HK-2 (cell line): ENCODE data around the gene PDE4A.
"Not testable (repeated sequence)": the region's sequence is repeated elsewhere in the genome, so short reads cannot be mapped to it uniquely, and the experiment has no call there.

ENCODE experiments used
- DNase-seq: peaks from one replicate; pipeline ENCODE4 v3.0.0-alpha.2; 2018; ENCODE audit not compliant: unreplicated experiment

The PDE4A gene

DNA sequence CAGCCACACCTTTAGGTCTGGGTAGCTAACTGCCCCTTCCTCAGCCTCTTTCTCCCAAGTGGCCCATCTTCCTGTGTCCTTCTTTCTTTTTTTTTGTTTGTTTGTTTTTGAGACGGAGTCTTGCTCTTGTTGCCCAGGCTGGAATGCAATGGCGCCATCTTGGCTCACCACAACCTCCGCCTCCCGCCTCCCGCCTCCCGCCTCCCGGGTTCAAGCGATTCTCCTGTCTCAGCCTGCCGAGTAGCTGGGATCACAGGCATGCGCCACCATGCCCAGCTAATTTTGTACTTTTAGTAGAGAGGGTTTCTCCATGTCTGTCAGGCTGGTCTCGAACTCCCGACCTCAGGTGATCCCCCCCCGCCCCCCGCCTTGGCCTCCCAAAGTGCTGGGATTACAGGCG is 41.7 kb downstream of the PDE4A start:
- not testable (repeated sequence) for DNase-seq

DNA sequence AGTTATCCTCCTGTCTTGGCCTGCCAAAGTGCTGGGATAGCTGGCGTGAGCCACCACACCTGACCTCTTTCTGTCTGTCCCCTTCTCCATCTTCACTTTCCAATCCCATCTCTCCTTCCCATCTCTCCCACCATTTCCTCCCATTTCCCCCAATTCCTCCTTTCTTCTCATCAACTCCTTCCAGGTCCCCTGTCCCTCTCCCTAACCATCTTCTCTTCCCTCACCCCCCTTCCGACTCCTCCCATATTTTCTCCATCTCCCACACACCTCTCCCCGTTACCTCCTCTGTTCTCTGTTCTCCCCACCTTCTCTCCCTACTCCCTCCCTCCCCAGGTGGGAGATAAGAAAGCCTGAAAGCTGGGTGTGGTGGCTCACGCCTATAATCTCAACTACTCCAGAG is 42.2 kb downstream of the PDE4A start:
- DNase-seq: no peak

DNA sequence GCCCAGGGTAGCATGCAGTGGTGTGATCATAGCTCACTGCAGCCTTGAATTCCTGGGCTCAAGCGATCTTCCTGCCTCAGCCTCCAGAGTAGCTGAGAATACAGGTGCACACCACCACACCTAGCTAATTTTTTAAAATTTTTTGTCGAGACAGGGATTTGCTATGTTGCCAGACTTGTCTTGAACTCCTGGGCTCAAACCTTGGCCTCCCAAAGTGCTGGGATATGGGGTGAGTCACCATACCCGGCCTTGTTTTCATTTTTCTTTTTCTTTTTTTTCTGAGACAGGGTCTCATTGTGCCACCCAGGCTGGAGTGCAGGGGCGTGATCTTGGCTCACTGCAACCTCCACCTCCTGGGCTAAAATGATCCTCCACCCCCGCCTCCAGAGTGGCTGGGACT is 44.1 kb downstream of the PDE4A start:
- DNase-seq: no peak

DNA sequence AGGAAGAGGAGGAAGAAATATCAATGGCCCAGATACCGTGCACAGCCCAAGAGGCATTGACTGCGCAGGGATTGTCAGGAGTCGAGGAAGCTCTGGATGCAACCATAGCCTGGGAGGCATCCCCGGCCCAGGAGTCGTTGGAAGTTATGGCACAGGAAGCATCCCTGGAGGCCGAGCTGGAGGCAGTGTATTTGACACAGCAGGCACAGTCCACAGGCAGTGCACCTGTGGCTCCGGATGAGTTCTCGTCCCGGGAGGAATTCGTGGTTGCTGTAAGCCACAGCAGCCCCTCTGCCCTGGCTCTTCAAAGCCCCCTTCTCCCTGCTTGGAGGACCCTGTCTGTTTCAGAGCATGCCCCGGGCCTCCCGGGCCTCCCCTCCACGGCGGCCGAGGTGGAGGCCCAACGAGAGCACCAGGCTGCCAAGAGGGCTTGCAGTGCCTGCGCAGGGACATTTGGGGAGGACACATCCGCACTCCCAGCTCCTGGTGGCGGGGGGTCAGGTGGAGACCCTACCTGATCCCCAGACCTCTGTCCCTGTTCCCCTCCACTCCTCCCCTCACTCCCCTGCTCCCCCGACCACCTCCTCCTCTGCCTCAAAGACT is 46.9 kb downstream of the PDE4A start:
- DNase-seq: no peak

DNA sequence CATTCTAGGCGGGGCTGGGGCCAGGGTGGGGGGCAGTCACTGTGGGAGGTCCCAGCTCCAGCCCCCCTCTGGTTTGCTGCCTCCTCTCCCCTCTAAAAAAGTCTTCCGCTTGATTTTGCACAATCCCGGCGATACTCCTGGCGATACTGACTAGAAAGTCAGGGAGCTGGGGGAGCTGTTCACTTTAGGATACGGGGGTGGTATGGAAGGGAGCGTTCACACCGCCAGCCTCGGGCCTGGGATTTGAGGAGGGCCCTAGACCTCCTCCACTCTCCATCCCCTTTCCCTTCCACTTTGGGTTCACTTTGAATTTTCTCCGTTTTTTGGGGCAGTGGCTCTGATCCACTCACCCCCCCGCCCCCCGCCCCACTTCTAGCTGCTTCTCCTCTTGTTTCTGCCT is 47.8 kb downstream of the PDE4A start:
- no peak for DNase-seq

DNA sequence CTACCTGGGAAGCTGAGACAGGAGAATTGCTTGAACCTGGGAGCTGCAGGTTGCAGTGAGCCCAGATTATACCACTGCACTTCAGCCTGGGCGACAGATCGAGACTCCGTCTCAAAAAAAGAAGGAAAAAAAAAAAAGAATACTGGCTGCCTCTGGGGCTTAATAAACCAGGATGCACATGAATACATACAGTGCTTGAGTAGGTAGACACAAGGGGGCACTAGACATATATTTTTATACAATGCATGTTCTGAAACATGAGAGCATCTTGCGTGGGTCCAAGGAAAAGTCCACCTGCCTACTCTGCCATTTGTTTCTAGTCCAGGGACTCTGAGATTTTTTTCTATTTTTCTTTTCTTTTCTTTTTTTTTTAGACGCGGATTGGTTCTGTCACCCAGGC is 51.6 kb downstream of the PDE4A start:
- DNase-seq: no peak

DNA sequence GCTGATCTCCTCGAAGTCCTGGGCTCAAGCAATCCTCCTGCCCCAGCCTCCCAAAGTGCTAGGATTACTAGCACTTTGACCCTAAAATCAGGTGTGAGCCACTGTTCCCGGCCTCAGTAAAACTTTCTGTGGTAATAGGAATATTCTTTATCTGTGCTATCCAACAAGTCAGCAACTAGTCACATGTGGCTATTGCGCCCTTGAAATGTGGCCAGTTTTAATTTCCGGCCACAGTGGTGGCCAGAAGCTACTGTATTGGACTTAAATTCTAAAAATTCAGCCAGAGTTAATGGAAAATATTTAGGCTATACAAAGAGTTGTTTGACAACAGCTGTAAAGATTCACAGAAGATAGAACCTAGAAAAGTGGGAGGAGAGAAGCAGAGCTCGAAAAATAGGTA is 52.9 kb downstream of the PDE4A start:
- DNase-seq: no peak

DNA sequence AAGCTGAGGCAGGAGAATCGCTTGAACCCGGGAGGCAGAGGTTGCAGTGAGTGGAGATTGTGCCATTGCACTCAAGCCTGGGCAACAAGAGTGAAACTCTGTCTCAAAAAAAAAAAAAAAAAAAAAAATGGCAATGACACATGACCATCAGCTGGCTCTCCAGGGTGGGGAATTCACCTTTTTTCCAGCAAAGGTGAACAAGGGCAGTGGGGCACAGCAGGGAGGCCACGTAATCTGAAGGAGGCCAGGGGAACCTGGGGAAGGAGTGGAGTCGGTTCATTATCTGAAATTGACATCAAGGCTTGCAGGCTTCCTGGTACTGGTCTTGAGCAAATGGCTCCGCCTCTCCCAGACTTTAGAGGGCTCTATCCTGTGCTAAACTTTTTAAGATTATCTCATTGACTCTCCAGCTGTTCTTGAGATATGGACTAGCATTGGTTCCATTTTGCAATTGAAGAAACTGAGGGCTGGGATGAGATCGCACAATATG is 54.7 kb downstream of the PDE4A start:
- no peak for DNase-seq

DNA sequence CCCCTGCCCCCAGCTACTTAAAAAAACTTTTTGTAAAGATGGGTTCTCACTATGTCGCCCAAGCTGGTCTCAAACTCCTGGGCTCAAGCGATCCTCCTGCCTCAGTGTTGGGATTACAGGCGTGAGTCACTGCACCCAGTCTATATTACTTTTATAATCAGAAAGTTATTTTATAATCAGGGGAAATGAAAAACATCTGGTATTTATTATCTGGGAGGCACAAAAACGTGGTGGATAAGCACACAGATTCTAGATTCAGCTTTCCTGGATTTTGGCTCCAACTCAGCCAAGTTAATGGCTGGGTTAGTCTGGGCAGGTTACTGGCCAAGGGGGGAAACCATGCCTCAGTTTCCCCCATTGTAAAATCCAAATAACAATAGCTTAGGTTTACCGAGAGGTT is 58.1 kb downstream of the PDE4A start:
- no peak for DNase-seq

DNA sequence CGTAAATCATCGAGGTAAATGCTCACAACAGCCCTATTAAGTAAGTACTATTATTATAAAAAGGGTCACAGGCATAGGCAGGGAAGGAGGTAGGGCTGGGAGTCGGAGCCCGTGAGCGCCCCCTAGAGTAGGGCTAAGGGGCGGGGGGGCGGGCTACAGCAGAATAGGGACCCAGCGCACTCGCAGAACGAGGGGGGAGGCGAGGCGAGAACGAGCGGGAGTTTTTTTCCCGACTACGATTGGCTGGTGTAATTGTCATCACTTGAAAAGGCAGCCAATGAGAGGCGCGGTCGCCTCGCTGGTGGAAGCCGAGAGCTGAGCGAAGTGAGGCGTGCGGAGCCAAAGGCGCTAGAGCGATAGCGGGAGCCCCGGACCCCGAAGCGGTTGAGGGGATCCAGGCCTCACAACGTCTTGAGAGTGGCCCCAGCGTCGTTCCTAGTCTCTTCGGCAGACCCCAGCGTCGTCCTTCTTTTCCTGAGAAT is 58.6 kb downstream of the PDE4A start:
- peak; percentile 90 for DNase-seq

DNA sequence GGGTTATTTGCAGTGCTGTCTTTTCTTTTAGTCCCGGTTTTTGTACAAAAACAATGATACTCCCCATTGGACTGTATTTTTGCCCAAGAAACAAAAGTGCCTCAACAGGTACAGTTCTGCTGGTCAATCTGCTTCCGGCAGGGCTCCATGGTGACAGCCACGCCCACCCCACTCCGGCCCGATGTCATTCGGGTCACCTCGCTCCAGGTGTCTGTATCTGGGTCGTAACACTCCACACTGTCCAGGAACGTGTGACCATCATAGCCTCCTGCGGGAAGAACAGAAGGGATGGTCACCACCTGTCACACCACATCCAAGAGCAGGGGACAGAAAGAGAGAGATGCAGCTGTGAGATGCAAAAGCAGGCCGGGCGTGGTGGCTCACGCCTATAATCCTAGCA is 66.2 kb downstream of the PDE4A start:
- DNase-seq: no peak

DNA sequence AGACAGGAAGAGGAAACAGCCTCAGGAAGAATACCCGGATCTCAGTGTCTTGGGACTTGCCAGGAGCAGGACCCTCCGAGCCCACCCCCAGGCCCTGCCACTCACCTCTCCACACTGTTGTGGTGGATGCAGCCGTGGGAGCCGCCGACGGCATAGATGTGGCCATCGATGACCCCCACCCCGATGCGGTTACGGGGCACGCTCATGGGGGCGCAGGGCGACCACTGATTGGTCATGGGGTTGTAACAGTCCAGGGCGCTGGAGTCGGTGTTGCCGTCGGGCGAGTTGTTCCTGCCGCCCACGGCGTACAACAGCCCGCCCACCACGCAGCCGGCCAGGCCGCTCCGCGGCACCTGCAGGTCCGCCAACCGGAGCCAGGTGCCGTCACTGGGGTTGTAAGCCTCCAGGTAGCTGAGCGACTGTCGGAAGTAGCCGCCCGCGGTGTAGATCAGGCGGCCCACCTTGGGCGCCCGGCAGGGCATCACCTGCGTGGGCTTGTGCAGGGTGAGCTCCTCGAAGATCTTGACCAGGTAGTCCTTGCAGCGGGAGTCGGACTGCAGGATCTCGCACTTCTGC is 71.2 kb downstream of the PDE4A start:
- DNase-seq: no peak

DNA sequence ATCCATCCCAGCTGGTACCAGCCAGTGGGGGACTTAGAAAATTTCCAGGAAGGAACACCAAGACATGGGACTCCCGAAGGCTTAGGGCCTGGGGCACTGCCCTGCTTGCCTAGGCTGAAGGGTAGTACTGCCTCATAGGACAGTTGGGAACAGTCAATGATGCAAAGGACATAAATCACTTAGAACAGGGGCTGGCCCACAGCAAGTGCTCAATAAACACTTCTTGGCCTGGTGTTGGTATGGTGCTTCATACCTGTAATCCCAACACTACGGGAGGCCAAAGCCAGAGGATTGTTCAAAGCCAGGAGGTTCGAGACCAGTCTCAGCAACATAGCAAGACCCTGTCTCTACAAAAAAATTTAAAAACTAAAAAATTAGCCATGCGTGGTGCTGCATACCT is 77.0 kb downstream of the PDE4A start:
- DNase-seq: no peak

DNA sequence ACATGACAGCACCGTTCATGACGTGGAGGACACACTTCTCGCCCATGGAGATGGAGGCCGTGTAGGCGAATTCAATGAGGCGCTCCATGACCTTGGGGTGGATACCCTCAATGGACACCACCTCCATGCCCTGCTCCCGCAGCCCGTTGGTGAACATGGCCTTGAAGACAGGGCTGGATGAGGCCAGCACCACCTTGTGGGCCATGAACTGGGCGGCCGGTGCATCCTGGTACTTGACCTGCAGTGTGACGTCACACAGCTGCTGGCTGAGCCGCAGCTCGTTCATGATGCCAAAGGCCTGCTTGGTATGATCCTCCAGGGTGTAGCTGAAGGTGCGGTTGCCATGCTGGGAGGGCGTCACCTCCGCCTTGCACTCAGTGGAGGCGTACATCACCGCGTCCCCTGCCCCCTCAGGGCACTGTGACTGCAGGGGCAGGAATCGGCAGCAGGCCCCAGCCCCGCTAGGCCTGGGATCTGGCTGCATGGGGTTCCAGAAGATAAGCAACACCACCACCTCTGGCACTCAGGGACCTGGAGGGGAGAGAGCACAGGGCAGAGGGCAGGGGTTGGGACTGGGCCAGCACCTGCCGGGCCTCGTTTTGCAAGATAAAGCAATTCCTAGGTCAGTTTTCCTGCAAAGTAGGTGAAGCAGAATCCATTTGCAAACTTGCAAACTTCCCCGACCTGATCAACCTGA is 79.4 kb downstream of the PDE4A start:
- no peak for DNase-seq

DNA sequence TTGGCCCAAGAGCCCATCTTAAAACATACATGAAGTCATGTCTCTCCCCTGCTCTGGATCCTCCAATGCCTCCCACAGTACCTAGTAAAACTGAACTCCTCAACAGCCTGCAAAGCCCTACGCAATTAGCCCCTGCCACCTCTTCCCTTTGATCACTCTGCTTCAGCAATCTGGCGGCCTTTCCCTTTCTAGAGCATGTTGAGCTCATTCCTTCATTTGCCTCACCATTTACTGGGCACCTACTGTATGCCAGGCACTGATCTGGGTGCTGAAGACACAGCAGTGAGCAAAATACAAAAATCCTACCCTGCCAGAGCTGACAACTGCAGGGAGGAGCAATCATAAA is 79.9 kb downstream of the PDE4A start:
- no peak for DNase-seq

DNA sequence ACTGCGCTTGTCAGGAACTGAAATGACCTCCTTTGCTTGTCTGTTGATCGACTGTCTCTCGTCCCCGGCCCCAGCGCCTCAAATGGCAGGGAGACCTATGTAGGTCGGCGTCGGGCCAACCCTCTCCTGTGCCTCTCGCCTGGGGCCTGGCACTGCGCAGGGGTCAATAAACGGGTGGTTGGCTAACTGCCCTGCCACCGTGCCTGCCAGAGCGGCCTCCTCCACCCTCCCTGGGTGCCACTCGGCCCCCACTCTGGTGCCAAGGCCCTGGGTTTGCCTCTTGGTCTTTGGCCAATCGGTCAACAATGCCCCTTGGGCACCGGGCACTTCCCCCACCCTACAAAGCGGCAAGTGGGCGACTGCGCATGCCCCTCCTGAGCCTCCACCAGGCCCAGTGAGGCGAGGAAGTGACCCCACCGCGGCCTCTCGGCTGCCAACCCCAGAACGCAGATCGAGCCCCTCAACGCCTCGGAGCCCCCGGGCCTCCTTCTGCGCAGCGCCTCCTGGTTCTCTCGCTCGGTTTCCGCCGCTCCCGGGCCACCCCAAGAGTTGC is 81.7 kb downstream of the PDE4A start:
- peak; percentile 70 for DNase-seq

DNA sequence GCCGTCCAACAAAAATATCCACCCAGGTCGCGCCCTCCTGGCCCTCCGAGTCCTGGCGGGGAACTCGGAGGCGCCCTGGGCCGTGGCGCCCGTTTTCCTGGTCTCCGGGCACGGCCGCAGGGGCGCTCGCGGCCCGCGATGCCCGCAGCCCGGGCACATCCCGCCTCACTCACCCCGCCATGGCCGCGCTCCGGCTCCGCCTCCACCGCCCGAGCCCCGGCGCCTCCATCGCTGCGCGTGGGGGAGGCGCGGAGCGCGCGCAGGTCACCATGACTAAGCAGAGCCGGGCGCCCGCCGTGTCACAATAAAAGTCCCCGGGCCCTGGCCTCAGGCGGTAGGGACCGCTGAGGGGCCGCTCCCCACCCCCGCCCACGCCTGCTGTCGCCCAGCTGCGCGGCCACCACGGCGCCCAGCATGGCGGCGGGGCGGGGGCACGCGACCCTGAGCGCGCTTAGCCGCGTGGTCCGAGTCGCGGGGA is 82.2 kb downstream of the PDE4A start:
- DNase-seq: peak; percentile 94

DNA sequence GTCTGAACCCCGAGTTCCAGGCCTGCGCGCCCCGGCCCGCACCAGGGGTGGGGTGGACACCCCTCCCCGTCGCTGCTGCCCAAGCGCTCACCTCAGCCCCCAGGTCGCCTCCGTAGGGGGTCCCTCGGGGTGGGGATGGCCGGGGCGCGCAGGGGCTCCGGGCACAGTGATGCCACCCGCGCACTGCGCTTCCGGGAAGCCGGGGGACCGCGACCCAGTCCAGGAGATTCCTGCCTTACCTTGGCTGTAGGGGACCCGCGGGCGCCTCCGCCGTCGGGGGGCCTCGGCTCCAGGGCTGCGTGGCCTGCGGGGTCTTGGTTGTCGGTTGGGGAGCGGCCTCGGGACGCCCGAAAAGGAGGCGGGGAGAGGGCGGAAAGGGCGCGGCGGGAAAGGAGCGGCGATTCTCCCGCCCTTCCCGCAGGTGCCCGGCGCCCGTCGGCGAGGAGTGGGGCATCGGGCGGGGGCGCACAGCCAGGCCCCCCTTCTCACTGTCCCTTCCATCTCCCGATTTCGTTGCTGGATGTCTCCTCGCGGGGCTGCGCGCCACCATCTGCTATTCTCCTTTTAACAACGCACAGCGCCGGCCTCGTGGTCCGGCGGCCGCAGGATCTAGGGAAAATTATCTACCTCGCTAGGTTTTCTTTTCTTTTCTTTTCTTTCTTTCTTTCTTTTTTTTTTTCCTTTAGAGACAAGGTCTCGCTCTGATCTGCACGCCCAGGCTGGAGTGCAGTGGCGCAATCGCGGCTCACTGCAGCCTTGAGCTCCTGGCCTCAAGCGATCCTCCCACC is 82.9 kb downstream of the PDE4A start, which contains the start of gene KEAP1:
TSS of gene KEAP1 (minus strand) at position 355 of the 788 bp plus-strand sequence. CDS start 3,323 bp downstream, outside the sequence.
- peak; percentile 63 for DNase-seq

DNA sequence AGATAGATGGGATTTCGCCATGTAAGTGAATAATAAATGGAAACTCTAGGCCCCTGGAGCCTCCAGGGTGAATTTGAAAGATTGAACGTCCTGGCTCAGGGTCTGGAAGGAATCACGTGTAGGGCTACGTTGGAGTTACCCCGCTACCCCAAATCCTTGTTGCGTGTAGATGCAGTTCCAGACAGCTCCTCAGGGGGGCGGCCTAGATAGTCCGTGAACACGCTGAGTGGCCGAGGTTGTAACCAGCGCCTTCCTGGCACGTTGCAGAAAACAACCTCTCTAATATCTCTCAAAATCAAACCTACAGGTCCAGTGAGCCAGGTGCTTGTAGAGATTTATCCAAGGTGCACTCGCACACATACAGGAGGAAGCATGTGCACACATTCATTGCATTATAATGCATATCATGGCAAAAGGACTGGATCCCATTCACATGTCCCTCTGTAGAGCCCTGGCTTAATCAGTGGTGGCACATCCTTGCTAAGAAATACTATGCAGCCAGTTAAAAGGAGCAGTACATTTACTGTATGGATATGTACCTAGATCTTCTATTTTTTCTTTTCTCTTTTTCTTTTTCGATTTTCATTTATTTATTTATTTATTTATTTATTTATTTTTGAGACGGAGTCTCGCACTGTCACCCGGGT is 85.4 kb downstream of the PDE4A start:
- DNase-seq: peak; percentile 21

DNA sequence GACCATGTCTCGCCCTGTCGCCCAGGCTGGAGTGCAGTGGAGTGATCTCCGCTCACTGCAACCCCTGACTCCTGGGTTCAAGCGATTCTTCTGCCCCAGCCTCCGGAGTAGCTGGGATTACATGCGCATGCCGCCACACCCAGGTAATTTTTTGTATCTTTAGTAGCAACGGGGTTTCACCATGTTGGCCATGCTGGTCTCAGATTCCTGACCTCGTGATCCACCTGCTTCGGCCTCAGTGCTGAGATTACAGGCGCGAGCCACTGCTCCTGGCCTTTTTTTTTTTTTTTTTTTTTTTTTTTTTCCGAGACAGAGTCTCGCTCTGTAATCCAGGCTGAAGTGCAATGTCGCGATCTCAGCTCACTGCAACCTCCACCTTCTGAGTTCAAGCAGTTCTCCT is 87.7 kb downstream of the PDE4A start:
- no peak for DNase-seq

DNA sequence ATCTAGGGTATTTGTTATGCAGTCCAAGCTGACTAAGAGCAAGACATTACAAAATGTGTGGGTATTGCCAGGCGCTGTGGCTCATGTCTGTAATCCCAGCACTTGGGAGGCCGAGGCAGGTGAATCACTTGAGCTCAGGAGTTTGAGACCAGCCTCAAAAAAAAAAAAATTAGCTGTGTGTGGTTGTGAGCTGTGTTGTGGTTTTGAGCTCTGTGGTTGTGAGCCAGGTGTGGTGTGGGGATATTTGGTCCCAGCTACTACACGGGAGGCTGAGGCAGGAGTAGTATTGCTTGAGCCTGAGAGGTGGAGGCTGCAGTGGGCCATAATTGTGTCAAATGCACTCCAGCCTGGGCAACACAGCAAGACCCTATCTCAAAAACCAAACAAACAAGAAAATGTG is 88.4 kb downstream of the PDE4A start:
- DNase-seq: no peak
